HL-60 (cell line): Measurements from ENCODE around the gene EIF3B.

Experiments
- DNase-seq, 2 experiments: peaks; one replicate each; pipeline ENCODE4 v3.0.0-alpha.2; 2010 to 2020; ENCODE audit warnings: low read depth in 1 of 2, low spot score in 1 of 2
- H3K27ac ChIP-seq: fragments of 250-450 bp; sonication (Bioruptor Pico); replicated peaks from 2 replicates; pipeline ENCODE4 v1.5.1; 2020; ENCODE audit warnings: mild to moderate bottlenecking, moderate library complexity
- H3K27me3 ChIP-seq: fragments of 250-450 bp; sonication (Bioruptor Pico); 2 replicates; pipeline ENCODE4 v1.5.1; 2021; ENCODE audit warnings: mild to moderate bottlenecking, moderate library complexity; ENCODE audit not compliant: insufficient read depth, poor library complexity, severe bottlenecking
- H3K4me3 ChIP-seq: replicated peaks from 2 replicates; pipeline ENCODE4 v1.5.1; 2011; ENCODE audit warnings: mild to moderate bottlenecking, control low read depth, low read length; ENCODE audit not compliant: insufficient read depth
- CTCF ChIP-seq: IDR thresholded peaks from one replicate; pipeline ENCODE4 v1.5.1; 2011; ENCODE audit warnings: low read length, control low read depth, inconsistent platforms; ENCODE audit not compliant: insufficient read depth
- GABPA ChIP-seq: IDR thresholded peaks from 2 replicates; pipeline ENCODE4 v1.6.1; 2012; ENCODE audit warnings: low read depth
- POLR2AphosphoS5 ChIP-seq: IDR thresholded peaks from 2 replicates; pipeline ENCODE4 v1.6.1; 2012; ENCODE audit warnings: low read depth
- REST ChIP-seq: IDR thresholded peaks from 2 replicates; pipeline ENCODE4 v1.6.1; 2012; ENCODE audit warnings: low read depth; ENCODE audit not compliant: insufficient replicate concordance
- SPI1 ChIP-seq: IDR thresholded peaks from 2 replicates; pipeline ENCODE4 v1.6.1; 2012; ENCODE audit warnings: low read depth, mild to moderate bottlenecking, borderline replicate concordance

EIF3B gene

GRCh38 chr7:2371329-2371728, 16.7 kb downstream of the EIF3B start:
- TF ChIP-seq SPI1 (no peak), POLR2AphosphoS5 (no peak), GABPA (no peak), REST (no peak), CTCF (no peak)
- H3K4me3 ChIP-seq: no peak overlapping the region
- no peak overlapping the region for H3K27ac ChIP-seq
- H3K27me3 ChIP-seq: no peaks in the 10 kb centered on the region
- no peak for DNase-seq

- DNase-seq: no peak
- Histone ChIP-seq H3K27ac (no peak overlapping the region), H3K27me3 (no peaks in the 10 kb centered on the region), H3K4me3 (no peak overlapping the region)
- TF ChIP-seq POLR2AphosphoS5 (no peak; the same call in 1 of the 2 replicates), REST (no peak), GABPA (no peak), SPI1 (no peak), CTCF (no peak)
Measured at GRCh38 chr7:2372724-2373123, 18.1 kb downstream of the EIF3B start.

GRCh38 chr7:2373124-2373556, 18.5 kb downstream of the EIF3B start:
- no peak overlapping the region for H3K4me3 ChIP-seq
- TF ChIP-seq POLR2AphosphoS5 (peak; percentile 64), SPI1 (no peak), GABPA (no peak)
- H3K27me3 ChIP-seq: no peaks in the 10 kb centered on the region
- H3K27ac ChIP-seq: no peak overlapping the region
- no peak for DNase-seq

GRCh38 chr7:2373646-2374045, 19.0 kb downstream of the EIF3B start:
- Histone ChIP-seq H3K27me3 (no peaks in the 10 kb centered on the region), H3K27ac (no peak overlapping the region), H3K4me3 (no peak overlapping the region)
- TF ChIP-seq POLR2AphosphoS5 (peak; percentile 10; the same call in 1 of the 2 replicates), GABPA (no peak)
- no peak for DNase-seq

- no peak overlapping the region for H3K27ac ChIP-seq
- H3K27me3 ChIP-seq: no peaks in the 10 kb centered on the region
- DNase-seq: no peak
- TF ChIP-seq CTCF: no peak
- TF ChIP-seq POLR2AphosphoS5: no peak
- no peak for TF ChIP-seq REST
- TF ChIP-seq GABPA: no peak
- TF ChIP-seq SPI1: no peak
- no peak overlapping the region for H3K4me3 ChIP-seq
Measured at GRCh38 chr7:2374401-2374800, 19.8 kb downstream of the EIF3B start.
